ENCODE measurements around the gene PLTP. TPM values are rescaled to one million over a fixed set of nuclear protein-coding genes. Genes with fewer than 3 reads are reported as not detected.
A peak's percentile ranks its signal among the peaks of the same experiment; 100 is the strongest.

Gene PLTP
- total and polyA plus RNA-seq, 2 of the 13 experiments (the other 11 are each of a cell fraction or from before 2014, with no cell fraction given), result 16.9 to 28.6 TPM

DNA sequence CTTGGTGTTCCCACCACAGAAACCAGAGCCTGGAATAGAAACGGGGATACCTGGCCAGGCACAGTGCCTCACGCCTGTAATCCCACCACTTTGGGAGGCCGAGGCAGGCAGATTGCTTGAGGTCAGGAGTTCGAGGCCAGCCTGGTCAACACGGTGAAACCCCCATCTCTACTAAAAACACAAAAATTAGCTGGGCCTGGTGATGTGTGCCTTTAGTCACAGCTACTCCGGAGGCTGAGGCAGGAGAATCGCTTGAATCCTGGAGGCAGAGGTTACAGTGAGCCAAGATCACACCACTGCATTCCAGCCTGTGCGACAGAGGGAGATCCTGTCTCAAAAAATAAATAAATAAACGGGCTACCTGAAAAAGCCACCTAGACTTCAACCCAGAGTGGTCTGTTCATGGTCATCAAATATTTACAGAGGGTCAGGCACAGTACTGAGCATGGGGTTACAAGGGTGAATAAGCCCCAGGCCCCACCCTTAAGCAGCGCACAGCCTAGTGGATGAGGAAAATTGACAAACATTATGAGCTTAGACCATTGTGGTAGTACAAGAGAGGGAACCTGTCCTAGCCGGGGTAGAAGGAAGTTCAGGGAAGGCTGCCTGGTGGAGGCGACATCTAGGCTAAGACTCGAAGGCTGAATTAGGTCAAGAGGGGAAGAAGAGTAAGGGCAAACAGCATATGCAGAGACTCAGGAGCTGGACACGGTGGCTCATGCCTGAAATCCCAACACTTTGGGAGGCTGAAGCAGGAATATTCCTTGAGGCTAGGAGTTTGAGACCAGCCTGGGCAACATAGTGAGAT lies 15.3 kb upstream of the PLTP start (continued):
- TF ChIP-seq, protein P1, sequence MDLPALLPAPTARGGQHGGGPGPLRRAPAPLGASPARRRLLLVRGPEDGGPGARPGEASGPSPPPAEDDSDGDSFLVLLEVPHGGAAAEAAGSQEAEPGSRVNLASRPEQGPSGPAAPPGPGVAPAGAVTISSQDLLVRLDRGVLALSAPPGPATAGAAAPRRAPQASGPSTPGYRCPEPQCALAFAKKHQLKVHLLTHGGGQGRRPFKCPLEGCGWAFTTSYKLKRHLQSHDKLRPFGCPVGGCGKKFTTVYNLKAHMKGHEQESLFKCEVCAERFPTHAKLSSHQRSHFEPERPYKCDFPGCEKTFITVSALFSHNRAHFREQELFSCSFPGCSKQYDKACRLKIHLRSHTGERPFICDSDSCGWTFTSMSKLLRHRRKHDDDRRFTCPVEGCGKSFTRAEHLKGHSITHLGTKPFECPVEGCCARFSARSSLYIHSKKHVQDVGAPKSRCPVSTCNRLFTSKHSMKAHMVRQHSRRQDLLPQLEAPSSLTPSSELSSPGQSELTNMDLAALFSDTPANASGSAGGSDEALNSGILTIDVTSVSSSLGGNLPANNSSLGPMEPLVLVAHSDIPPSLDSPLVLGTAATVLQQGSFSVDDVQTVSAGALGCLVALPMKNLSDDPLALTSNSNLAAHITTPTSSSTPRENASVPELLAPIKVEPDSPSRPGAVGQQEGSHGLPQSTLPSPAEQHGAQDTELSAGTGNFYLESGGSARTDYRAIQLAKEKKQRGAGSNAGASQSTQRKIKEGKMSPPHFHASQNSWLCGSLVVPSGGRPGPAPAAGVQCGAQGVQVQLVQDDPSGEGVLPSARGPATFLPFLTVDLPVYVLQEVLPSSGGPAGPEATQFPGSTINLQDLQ (CRISPR knock-in tag; IDR thresholded peaks at IDR 0.05), result peak; percentile 86
- TF ChIP-seq, protein P2, sequence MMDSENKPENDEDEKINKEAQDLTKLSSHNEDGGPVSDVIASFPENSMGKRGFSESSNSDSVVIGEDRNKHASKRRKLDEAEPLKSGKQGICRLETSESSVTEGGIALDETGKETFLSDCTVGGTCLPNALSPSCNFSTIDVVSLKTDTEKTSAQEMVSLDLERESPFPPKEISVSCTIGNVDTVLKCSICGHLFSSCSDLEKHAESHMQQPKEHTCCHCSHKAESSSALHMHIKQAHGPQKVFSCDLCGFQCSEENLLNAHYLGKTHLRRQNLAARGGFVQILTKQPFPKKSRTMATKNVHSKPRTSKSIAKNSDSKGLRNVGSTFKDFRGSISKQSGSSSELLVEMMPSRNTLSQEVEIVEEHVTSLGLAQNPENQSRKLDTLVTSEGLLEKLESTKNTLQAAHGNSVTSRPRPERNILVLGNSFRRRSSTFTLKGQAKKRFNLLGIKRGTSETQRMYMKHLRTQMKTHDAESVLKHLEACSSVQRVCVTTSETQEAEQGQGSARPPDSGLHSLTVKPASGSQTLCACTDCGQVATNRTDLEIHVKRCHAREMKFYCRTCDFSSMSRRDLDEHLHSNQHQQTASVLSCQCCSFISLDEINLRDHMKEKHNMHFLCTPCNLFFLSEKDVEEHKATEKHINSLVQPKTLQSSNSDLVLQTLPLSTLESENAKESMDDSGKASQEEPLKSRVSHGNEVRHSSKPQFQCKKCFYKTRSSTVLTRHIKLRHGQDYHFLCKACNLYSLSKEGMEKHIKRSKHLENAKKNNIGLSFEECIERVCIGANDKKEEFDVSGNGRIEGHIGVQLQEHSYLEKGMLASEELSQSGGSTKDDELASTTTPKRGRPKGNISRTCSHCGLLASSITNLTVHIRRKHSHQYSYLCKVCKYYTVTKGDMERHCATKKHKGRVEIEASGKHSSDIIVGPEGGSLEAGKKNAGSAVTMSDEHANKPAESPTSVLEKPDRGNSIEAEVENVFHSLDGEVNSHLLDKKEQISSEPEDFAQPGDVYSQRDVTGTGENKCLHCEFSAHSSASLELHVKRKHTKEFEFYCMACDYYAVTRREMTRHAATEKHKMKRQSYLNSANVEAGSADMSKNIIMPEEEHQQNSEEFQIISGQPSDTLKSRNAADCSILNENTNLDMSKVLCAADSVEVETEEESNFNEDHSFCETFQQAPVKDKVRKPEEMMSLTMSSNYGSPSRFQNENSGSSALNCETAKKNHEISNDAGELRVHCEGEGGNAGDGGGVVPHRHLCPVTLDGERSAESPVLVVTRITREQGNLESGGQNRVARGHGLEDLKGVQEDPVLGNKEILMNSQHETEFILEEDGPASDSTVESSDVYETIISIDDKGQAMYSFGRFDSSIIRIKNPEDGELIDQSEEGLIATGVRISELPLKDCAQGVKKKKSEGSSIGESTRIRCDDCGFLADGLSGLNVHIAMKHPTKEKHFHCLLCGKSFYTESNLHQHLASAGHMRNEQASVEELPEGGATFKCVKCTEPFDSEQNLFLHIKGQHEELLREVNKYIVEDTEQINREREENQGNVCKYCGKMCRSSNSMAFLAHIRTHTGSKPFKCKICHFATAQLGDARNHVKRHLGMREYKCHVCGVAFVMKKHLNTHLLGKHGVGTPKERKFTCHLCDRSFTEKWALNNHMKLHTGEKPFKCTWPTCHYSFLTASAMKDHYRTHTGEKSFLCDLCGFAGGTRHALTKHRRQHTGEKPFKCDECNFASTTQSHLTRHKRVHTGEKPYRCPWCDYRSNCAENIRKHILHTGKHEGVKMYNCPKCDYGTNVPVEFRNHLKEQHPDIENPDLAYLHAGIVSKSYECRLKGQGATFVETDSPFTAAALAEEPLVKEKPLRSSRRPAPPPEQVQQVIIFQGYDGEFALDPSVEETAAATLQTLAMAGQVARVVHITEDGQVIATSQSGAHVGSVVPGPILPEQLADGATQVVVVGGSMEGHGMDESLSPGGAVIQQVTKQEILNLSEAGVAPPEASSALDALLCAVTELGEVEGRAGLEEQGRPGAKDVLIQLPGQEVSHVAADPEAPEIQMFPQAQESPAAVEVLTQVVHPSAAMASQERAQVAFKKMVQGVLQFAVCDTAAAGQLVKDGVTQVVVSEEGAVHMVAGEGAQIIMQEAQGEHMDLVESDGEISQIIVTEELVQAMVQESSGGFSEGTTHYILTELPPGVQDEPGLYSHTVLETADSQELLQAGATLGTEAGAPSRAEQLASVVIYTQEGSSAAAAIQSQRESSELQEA (CRISPR knock-in tag; IDR thresholded peaks at IDR 0.05; ENCODE audit: not compliant biosample characterization), result no peak
- TF ChIP-seq ZNF180 (CRISPR knock-in tag; IDR thresholded peaks at IDR 0.05; ENCODE audit: borderline replicate concordance, low read depth) (peak; percentile 19; the same call in 1 of the 2 replicates), ZNF230 (CRISPR knock-in tag; IDR thresholded peaks at IDR 0.05) (0 out of 2 replicates have a peak, but pooled peaks have one; percentile 27), ZNF607 (CRISPR knock-in tag; IDR thresholded peaks at IDR 0.05; ENCODE audit: borderline replicate concordance) (peak; percentile 83), MBNL3 (CRISPR knock-in tag; conservative IDR thresholded peaks at IDR 0.05) (no peak), ZNF451 (CRISPR knock-in tag; IDR thresholded peaks at IDR 0.05) (no peak), CBX2 (IDR thresholded peaks at IDR 0.05; ENCODE audit: low read depth, low read length) (no peak), CBX2 (CRISPR knock-in tag; IDR thresholded peaks at IDR 0.05; ENCODE audit: low read depth) (no peak), SIN3B (IDR thresholded peaks at IDR 0.05; ENCODE audit: low read length) (no peak), CBX5 (CRISPR knock-in tag; IDR thresholded peaks at IDR 0.05; ENCODE audit: borderline replicate concordance) (peak; percentile 21; the same call in 1 of the 2 replicates), ELF3 (CRISPR knock-in tag; IDR thresholded peaks at IDR 0.05) (peak; percentile 84)
- TF ChIP-seq, protein P3, sequence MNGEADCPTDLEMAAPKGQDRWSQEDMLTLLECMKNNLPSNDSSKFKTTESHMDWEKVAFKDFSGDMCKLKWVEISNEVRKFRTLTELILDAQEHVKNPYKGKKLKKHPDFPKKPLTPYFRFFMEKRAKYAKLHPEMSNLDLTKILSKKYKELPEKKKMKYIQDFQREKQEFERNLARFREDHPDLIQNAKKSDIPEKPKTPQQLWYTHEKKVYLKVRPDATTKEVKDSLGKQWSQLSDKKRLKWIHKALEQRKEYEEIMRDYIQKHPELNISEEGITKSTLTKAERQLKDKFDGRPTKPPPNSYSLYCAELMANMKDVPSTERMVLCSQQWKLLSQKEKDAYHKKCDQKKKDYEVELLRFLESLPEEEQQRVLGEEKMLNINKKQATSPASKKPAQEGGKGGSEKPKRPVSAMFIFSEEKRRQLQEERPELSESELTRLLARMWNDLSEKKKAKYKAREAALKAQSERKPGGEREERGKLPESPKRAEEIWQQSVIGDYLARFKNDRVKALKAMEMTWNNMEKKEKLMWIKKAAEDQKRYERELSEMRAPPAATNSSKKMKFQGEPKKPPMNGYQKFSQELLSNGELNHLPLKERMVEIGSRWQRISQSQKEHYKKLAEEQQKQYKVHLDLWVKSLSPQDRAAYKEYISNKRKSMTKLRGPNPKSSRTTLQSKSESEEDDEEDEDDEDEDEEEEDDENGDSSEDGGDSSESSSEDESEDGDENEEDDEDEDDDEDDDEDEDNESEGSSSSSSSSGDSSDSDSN (CRISPR knock-in tag; IDR thresholded peaks at IDR 0.05), result peak; percentile 70

Measured in HepG2 (cell line).